H1 (cell line): ENCODE results near the gene COL12A1. TPM values are rescaled to one million over a fixed set of nuclear protein-coding genes. Genes with fewer than 3 reads are reported as not detected.

ENCODE experiments used
- CTCF ChIA-PET: fragments of 300-600 bp; sonication (Branson Sonifier 250); formaldehyde crosslinking; loops from one replicate; lab custom pipeline; 2021; ENCODE audit not compliant: partially characterized antibody; lab: Charles Lee
- POLR2A ChIA-PET: fragments of 300-600 bp; sonication (Branson Sonifier 250); formaldehyde crosslinking; loops from one replicate; lab custom pipeline; 2021; ENCODE audit warnings: inconsistent platforms; ENCODE audit not compliant: partially characterized antibody; lab: Charles Lee
- DNase-seq, 2 experiments: peaks; one replicate each; pipeline versions ENCODE4 v3.0.0 to v3.0.0-alpha.2; 2010 to 2022; ENCODE audit warnings: low spot score in 2 of 2, low read depth in 1 of 2, mixed read lengths in 1 of 2
- FAIRE-seq: peaks from 2 replicates; lab custom pipeline; 2011; peaks lifted over from hg19 to GRCh38; lab: Jason Lieb, UNC
- H2AFZ ChIP-seq: 2 replicates; pipeline ENCODE4 v1.8.1; 2012; ENCODE audit warnings: low read length, inconsistent platforms
- H2AK5ac ChIP-seq: 2 replicates; pipeline ENCODE4 v1.6.1; 2013; ENCODE audit warnings: low read depth, low read length
- H2BK120ac ChIP-seq: replicated peaks from 2 replicates; pipeline ENCODE3; 2013; ENCODE audit warnings: low read depth, low read length, inconsistent platforms
- H2BK12ac ChIP-seq: 2 replicates; pipeline ENCODE4 v1.6.1; 2013; ENCODE audit warnings: low read depth, low read length
- H2BK15ac ChIP-seq: 2 replicates; pipeline ENCODE4 v1.6.1; 2013; ENCODE audit warnings: low read length
- H2BK20ac ChIP-seq: 2 replicates; pipeline ENCODE4 v1.6.1; 2013; ENCODE audit warnings: low read length
- H2BK5ac ChIP-seq: 2 replicates; pipeline ENCODE4 v1.6.1; 2013; ENCODE audit warnings: low read depth, low read length
- H3K14ac ChIP-seq: 2 replicates; pipeline ENCODE4 v1.6.1; 2013; ENCODE audit warnings: inconsistent platforms; ENCODE audit not compliant: insufficient read length
- H3K18ac ChIP-seq: 2 replicates; pipeline ENCODE4 v1.6.1; 2013; ENCODE audit warnings: low read length; ENCODE audit errors: extremely low read depth
- H3K23ac ChIP-seq: 2 replicates; pipeline ENCODE4 v1.6.1; 2013; ENCODE audit warnings: inconsistent platforms; ENCODE audit not compliant: insufficient read length
- H3K23me2 ChIP-seq: 2 replicates; pipeline ENCODE4 v1.6.1; 2013; ENCODE audit warnings: low read depth, low read length
- H3K27ac ChIP-seq: 2 replicates; pipeline ENCODE4 v1.6.1; 2011; ENCODE audit warnings: low read depth, low read length, inconsistent platforms
- H3K27me3 ChIP-seq, 4 experiments: replicated peaks in 1 of 4; 1 replicate in 1 of 4; 2 replicates in 3 of 4; pipeline versions ENCODE4 v1.6.1 to v1.8.1; 2011 to 2013; ENCODE audit warnings: low read length in 3 of 4, mild to moderate bottlenecking in 3 of 4, inconsistent platforms in 2 of 4, mixed read lengths in 2 of 4, moderate library complexity in 1 of 4; ENCODE audit not compliant: control insufficient read depth in 3 of 4, insufficient read depth in 3 of 4; ENCODE audit errors: extremely low read depth in 1 of 4
- H3K36me3 ChIP-seq, 4 experiments: 2 replicates each; pipeline versions ENCODE4 v1.6.1 to v1.8.1; 2011 to 2013; ENCODE audit warnings: mild to moderate bottlenecking in 4 of 4, low read length in 3 of 4, moderate library complexity in 2 of 4, control low read depth in 1 of 4, inconsistent platforms in 1 of 4; ENCODE audit not compliant: insufficient read depth in 4 of 4, control insufficient read depth in 2 of 4
- H3K4ac ChIP-seq: replicated peaks from 2 replicates; pipeline ENCODE3; 2013; ENCODE audit warnings: low read length, low read depth, mixed read lengths, inconsistent platforms; ENCODE audit not compliant: insufficient read length
- H3K4me1 ChIP-seq, 4 experiments: replicated peaks in 1 of 4; 1 replicate in 1 of 4; 2 replicates in 3 of 4; pipeline versions ENCODE4 v1.6.1 to v1.8.1; 2011 to 2013; ENCODE audit warnings: low read length in 3 of 4, inconsistent platforms in 2 of 4, mixed read lengths in 1 of 4; ENCODE audit not compliant: insufficient read depth in 4 of 4, control insufficient read depth in 3 of 4
- H3K4me2 ChIP-seq, 2 experiments: 2 replicates each; pipeline versions ENCODE4 v1.6.1 to v1.8.1; 2011 to 2013; ENCODE audit warnings: low read depth in 2 of 2, low read length in 2 of 2, control low read depth in 1 of 2, inconsistent platforms in 1 of 2, mild to moderate bottlenecking in 1 of 2; ENCODE audit not compliant: insufficient read depth in 1 of 2
- H3K4me3 ChIP-seq, 4 experiments: fragments of 200-600, 300-600 bp in 1 of 4; sonication (generic), shearing (Covaris generic), sonication (Bioruptor Twin) in 1 of 4; 2 replicates each; pipeline versions ENCODE4 v1.5.1 to v1.8.1; 2011 to 2016; ENCODE audit warnings: low read length in 4 of 4, low read depth in 3 of 4, control low read depth in 2 of 4, inconsistent platforms in 2 of 4, mild to moderate bottlenecking in 2 of 4, mixed read lengths in 1 of 4, moderate library complexity in 1 of 4; ENCODE audit not compliant: insufficient read depth in 2 of 4; ENCODE audit errors: extremely low read depth in 1 of 4
- H3K56ac ChIP-seq: replicated peaks from 2 replicates; pipeline ENCODE3; 2013; ENCODE audit warnings: low read depth, mild to moderate bottlenecking, mixed read lengths, low read length, inconsistent platforms; ENCODE audit not compliant: insufficient read length
- H3K79me1 ChIP-seq: 2 replicates; pipeline ENCODE4 v1.6.1; 2013; ENCODE audit warnings: low read depth, low read length, control low read depth
- H3K79me2 ChIP-seq, 2 experiments: 2 replicates each; pipeline versions ENCODE4 v1.6.1 to v1.8.1; 2012 to 2013; ENCODE audit warnings: low read length in 2 of 2, mild to moderate bottlenecking in 2 of 2, inconsistent platforms in 1 of 2; ENCODE audit not compliant: insufficient read depth in 2 of 2, control insufficient read depth in 1 of 2
- H3K9ac ChIP-seq, 4 experiments: replicated peaks in 1 of 4; 1 replicate in 1 of 4; 2 replicates in 3 of 4; pipeline versions ENCODE4 v1.6.1 to v1.8.1; 2011 to 2013; ENCODE audit warnings: low read depth in 3 of 4, low read length in 3 of 4, control low read depth in 2 of 4, mild to moderate bottlenecking in 2 of 4, moderate library complexity in 2 of 4, inconsistent platforms in 1 of 4; ENCODE audit errors: extremely low read depth in 1 of 4
- H3K9me3 ChIP-seq, 2 experiments: 2 replicates each; pipeline versions ENCODE4 v1.6.1 to v1.8.1; 2012 to 2013; ENCODE audit warnings: mild to moderate bottlenecking in 2 of 2, moderate library complexity in 2 of 2, control low read depth in 1 of 2, inconsistent platforms in 1 of 2, low read depth in 1 of 2, low read length in 1 of 2, mixed read lengths in 1 of 2; ENCODE audit not compliant: insufficient read depth in 2 of 2
- H4K20me1 ChIP-seq, 2 experiments: replicated peaks in 1 of 2; 2 replicates each; pipeline versions ENCODE3 to v1.8.1; 2011 to 2013; ENCODE audit warnings: inconsistent platforms in 2 of 2, low read length in 2 of 2, mild to moderate bottlenecking in 1 of 2; ENCODE audit not compliant: insufficient read depth in 2 of 2, control insufficient read depth in 1 of 2
- H4K5ac ChIP-seq: 2 replicates; pipeline ENCODE4 v1.6.1; 2013; ENCODE audit warnings: low read length, low read depth, mixed read lengths, inconsistent platforms; ENCODE audit not compliant: insufficient read length
- H4K8ac ChIP-seq: 2 replicates; pipeline ENCODE4 v1.8.0; 2013; ENCODE audit warnings: mild to moderate bottlenecking, moderate library complexity, low read length, inconsistent platforms; ENCODE audit not compliant: insufficient read depth; ENCODE audit errors: extremely low read depth
- H4K91ac ChIP-seq: replicated peaks from 2 replicates; pipeline ENCODE3; 2013; ENCODE audit warnings: low read length, mixed read lengths, inconsistent platforms; ENCODE audit not compliant: insufficient read length
- BCL11A ChIP-seq, 2 experiments: IDR thresholded peaks; one replicate each; pipeline ENCODE4 v1.6.1; 2011; ENCODE audit warnings: low read depth in 2 of 2, low read length in 2 of 2, mild to moderate bottlenecking in 2 of 2
- CBX5 ChIP-seq: fragments of 300-800, 300-1000 bp; sonication (generic); IDR thresholded peaks from 2 replicates; pipeline ENCODE4 v1.7.1; 2016; ENCODE audit warnings: antibody characterized with exemption, low read length, low read depth
- CBX8 ChIP-seq: fragments of 300-800, 300-1000 bp; sonication (generic); IDR thresholded peaks from 2 replicates; pipeline ENCODE4 v1.7.1; 2016; ENCODE audit warnings: low read depth, low read length, borderline replicate concordance
- CHD1 ChIP-seq: IDR thresholded peaks from 2 replicates; pipeline ENCODE4 v1.6.1; 2012; ENCODE audit warnings: low read depth, low read length, improper control_type of control experiment
- CREB1 ChIP-seq: IDR thresholded peaks from 2 replicates; pipeline ENCODE4 v1.6.1; 2012; ENCODE audit warnings: inconsistent platforms
- CTBP2 ChIP-seq: IDR thresholded peaks from 2 replicates; pipeline ENCODE4 v1.7.0; 2011; ENCODE audit warnings: borderline replicate concordance, mild to moderate bottlenecking, moderate library complexity, mixed read lengths, low read length; ENCODE audit not compliant: insufficient read depth, insufficient read length
- GABPA ChIP-seq: IDR thresholded peaks from 2 replicates; pipeline ENCODE4 v1.6.1; 2011; ENCODE audit warnings: mild to moderate bottlenecking, low read length, moderate library complexity, borderline replicate concordance; ENCODE audit not compliant: insufficient read depth
- GTF2F1 ChIP-seq: IDR thresholded peaks from 2 replicates; pipeline ENCODE4 v1.6.1; 2012; ENCODE audit warnings: low read depth, low read length, improper control_type of control experiment, borderline replicate concordance
- HDAC2 ChIP-seq, 2 experiments: fragments of 300-600 bp in 1 of 2; sonication (generic) in 1 of 2; IDR thresholded peaks; 2 replicates each; pipeline ENCODE4 v1.6.1; 2011 to 2012; ENCODE audit warnings: low read depth in 2 of 2, low read length in 2 of 2, mild to moderate bottlenecking in 2 of 2, moderate library complexity in 2 of 2, borderline replicate concordance in 1 of 2, inconsistent platforms in 1 of 2
- JUN ChIP-seq: IDR thresholded peaks from 2 replicates; pipeline ENCODE4 v1.6.1; 2011; ENCODE audit warnings: low read depth, mild to moderate bottlenecking, improper control_type of control experiment, low read length
- KDM1A ChIP-seq: fragments of 200-600, 300-600 bp; sonication (generic); IDR thresholded peaks from 2 replicates; pipeline ENCODE4 v1.7.1; 2016; ENCODE audit warnings: mild to moderate bottlenecking, low read length, borderline replicate concordance
- POLR2A ChIP-seq, 2 experiments: IDR thresholded peaks; 1 replicate in 1 of 2; 2 replicates in 1 of 2; pipeline ENCODE4 v1.6.1; 2011; ENCODE audit warnings: low read depth in 2 of 2, low read length in 2 of 2, mild to moderate bottlenecking in 2 of 2; ENCODE audit errors: control extremely low read depth in 1 of 2
- SIRT6 ChIP-seq: IDR thresholded peaks from one replicate; pipeline ENCODE4 v1.7.1; 2012; ENCODE audit warnings: low read length, inconsistent platforms
- SP2 ChIP-seq: IDR thresholded peaks from 2 replicates; pipeline ENCODE4 v1.6.1; 2012; ENCODE audit warnings: mild to moderate bottlenecking, low read length, inconsistent platforms
- SUZ12 ChIP-seq: fragments of 200-600 bp; sonication (generic); IDR thresholded peaks from 2 replicates; pipeline ENCODE4 v1.6.1; 2012; ENCODE audit warnings: mild to moderate bottlenecking, inconsistent platforms, low read length, moderate library complexity, mixed read lengths
- ZNF274 ChIP-seq: IDR thresholded peaks from 2 replicates; pipeline ENCODE4 v1.7.0; 2012; ENCODE audit warnings: low read length, borderline replicate concordance; ENCODE audit errors: extremely low read depth
- WGBS, 2 experiments: shearing (Covaris generic) in 1 of 2; methylation state at CpG; one replicate each; pipeline versions ENCODE4 v1.1.6 to v1.1.7; 2013 to 2015; ENCODE audit warnings: low lambda C conversion rate in 2 of 2, mixed read lengths in 2 of 2, inconsistent platforms in 1 of 2, low coverage in 1 of 2, missing lambda C conversion rate in 1 of 2; ENCODE audit not compliant: insufficient replicate concordance in 2 of 2, insufficient coverage in 1 of 2, insufficient read length in 1 of 2; ENCODE audit errors: extremely low coverage in 1 of 2, missing lambda C conversion rate in 1 of 2; 5-methylcytosine and 5-hydroxymethylcytosine counted together
- polyA plus RNA-seq, 7 experiments: library from polyadenylated mRNA; depleted of rRNA in 3 of 7; stranded (reverse) in 5 of 7; unstranded in 2 of 7; fragments of >200 nt in 5 of 7; fragments of 200-250 nt in 2 of 7; gene quantifications; 1 replicate in 5 of 7; 2 replicates in 1 of 7; 4 replicates in 1 of 7; pipeline versions ENCODE4 v1.2.1 to v1.2.3, GENCODE V29; 2011 to 2013; ENCODE audit warnings: missing spikeins in 2 of 7, mixed read lengths in 2 of 7
- total RNA-seq: library from RNA; stranded (reverse); fragmentation: NEBNext Ultra II Directional; extraction: Animal tissue kit (Norgen Biotek cat#: 25700); gene quantifications from 2 replicates; pipeline ENCODE4 v1.2.1, GENCODE V29; 2021

Gene COL12A1
- total and polyA plus RNA-seq, 2 of the 8 experiments (the other 6 are each of a cell fraction or from before 2014, with no cell fraction given), result 1.4 to 4.7 TPM

- POLR2A ChIA-PET, result no interaction called here
- no peak overlapping the region for H3K56ac ChIP-seq
- H3K4me1 ChIP-seq, result no peaks in the 10 kb centered on the region
- H3K4ac ChIP-seq, result no peak overlapping the region
- no peaks in the 10 kb centered on the region for H3K9me3 ChIP-seq
- H3K23me2 ChIP-seq, result no peaks in the 10 kb centered on the region
- WGBS, 2 experiments, result 89% methylated on average over 2 of the region's 2 CpGs; no CpG with 5 or more reads in 1 of the 2 experiments
- no peak overlapping the region for H3K27ac ChIP-seq
- H2BK20ac ChIP-seq, result no peak overlapping the region
- H4K5ac ChIP-seq, result no peak overlapping the region
- no peak overlapping the region for H3K14ac ChIP-seq
- H3K36me3 ChIP-seq, result no peaks in the 10 kb centered on the region
- H3K79me2 ChIP-seq, result no peaks in the 10 kb centered on the region
- FAIRE-seq (no peak), DNase-seq (no peak)
- no peaks in the 10 kb centered on the region for H3K79me1 ChIP-seq
- H3K4me2 ChIP-seq, result no peak overlapping the region
- H2BK12ac ChIP-seq, result no peak overlapping the region
- no peak overlapping the region for H2BK15ac ChIP-seq
- H4K91ac ChIP-seq, result no peak overlapping the region
- no peak overlapping the region for H3K18ac ChIP-seq
- H3K4me3 ChIP-seq, result no peak overlapping the region
- H4K8ac ChIP-seq, result no peak overlapping the region
- CTCF ChIA-PET, result interaction anchor here (1.0 to 1.5 kb wide), 3 partner anchors 34 to 42 kb away, joined by 3 to 5 read pairs (median 4); no protein-coding TSS in a partner anchor
- no peak overlapping the region for H3K9ac ChIP-seq
- H3K23ac ChIP-seq, result no peak overlapping the region
- H4K20me1 ChIP-seq, result no peaks in the 10 kb centered on the region
- no peak overlapping the region for H2AFZ ChIP-seq
- H2BK120ac ChIP-seq, result no peak overlapping the region
- H3K27me3 ChIP-seq, result peaks cover 0 to 2% (median 0%) of the 10 kb centered on the region in 4 experiments; a peak in 1 of 7 replicates
- no peak overlapping the region for H2BK5ac ChIP-seq
- no peak overlapping the region for H2AK5ac ChIP-seq
- TF ChIP-seq CBX8, result no peak
- TF ChIP-seq CBX5, result no peak
- no peak for TF ChIP-seq HDAC2 (IDR thresholded peaks at IDR 0.05; ENCODE audit: borderline replicate concordance in 1 of 2, low read depth in 2 of 2, low read length in 2 of 2)
- TF ChIP-seq POLR2A (IDR thresholded peaks at IDR 0.05; ENCODE audit: control extremely low read depth in 1 of 2, low read depth in 2 of 2, low read length in 2 of 2), result no peak
- no peak for TF ChIP-seq SUZ12
- TF ChIP-seq GTF2F1, result no peak
- no peak for TF ChIP-seq BCL11A (IDR thresholded peaks at IDR 0.05; ENCODE audit: low read depth in 2 of 2, low read length in 2 of 2)
- TF ChIP-seq ZNF274, result no peak
- TF ChIP-seq CTBP2, result no peak
- no peak for TF ChIP-seq GABPA
- TF ChIP-seq CREB1, result no peak
- no peak for TF ChIP-seq JUN
- no peak for TF ChIP-seq CHD1
- TF ChIP-seq SP2, result no peak
- TF ChIP-seq KDM1A, result no peak
- no peak for TF ChIP-seq SIRT6
Observed at GRCh38 chr6:75167851-75168250, 38.0 kb downstream of the COL12A1 start.
